GM12801 (cell line): ENCODE measurements around the gene PLA2R1.

Experiments
- CTCF ChIP-seq: IDR thresholded peaks from one replicate; pipeline ENCODE4 v1.5.1; 2011; ENCODE audit warnings: control low read depth; ENCODE audit not compliant: insufficient read length; ENCODE audit errors: extremely low read depth

The PLA2R1 gene

DNA sequence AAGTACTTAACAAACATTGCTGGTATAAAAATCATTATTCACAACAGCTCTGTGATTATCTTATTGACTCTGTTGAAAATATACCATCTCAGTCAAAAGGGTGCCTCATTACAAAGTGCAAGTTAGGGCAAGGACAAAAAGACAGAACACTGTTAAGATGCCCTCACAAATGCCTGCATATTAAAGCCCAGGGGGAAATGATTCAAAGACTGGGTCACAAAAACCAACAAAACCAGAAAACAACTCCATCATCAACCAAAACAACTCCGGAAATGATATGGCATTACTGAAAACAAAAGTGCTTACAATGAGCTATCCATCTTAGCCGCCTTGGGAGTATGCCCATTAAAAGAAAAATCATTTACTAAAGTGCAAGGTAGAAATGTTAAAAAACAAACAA is 9.9 kb downstream of the PLA2R1 start:
- no peak for TF ChIP-seq CTCF

- TF ChIP-seq CTCF = no peak
Measured at GRCh38 chr2:160051371-160051800, 11.0 kb downstream of the PLA2R1 start.

GRCh38 chr2:160050147-160050546 is 12.3 kb downstream of the PLA2R1 start:
- TF ChIP-seq CTCF = no peak

DNA sequence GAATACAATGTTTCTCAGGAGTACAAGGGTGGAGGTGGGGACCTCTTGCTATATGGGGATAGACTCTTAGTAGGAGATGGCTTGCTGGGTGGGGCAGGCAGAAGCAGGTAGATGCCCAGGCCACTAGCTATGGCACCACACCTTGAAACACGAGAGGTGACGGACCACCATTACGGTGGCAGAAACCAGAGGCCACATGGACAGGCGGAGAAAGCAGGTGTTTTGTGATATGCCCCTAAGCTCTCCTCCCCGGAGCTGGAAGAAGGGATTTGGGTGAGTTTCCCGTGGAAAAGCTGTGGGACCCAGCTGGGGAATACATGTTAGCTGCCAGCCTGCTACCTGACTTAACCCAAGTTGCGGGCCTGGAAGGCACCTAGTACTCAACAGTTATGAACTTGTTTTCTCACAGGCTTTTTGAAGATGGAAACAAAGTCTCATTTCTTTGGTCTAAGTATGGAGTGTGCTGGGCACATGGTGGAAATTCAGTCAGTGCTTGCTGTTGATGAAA is 16.7 kb downstream of the PLA2R1 start:
- no peak for TF ChIP-seq CTCF

DNA sequence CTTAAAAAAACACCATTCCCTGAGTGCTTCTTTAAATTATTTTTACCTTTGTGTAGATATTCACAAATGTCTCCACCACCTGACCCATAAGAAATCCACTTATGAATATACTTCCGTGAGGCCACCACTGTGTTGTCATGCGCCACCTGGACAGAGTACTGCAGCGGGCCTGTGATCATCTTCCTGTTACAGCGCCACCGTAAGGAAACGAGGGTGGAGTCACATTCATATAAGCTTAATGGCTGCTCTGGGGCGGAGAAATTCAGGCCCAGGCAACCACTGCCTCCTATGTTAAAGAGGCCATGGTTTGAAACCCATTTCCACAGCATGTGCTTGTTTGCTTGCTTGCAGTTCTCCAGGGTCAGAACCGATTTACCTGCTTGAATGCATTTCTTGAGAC is 17.7 kb downstream of the PLA2R1 start:
- TF ChIP-seq CTCF = no peak

DNA sequence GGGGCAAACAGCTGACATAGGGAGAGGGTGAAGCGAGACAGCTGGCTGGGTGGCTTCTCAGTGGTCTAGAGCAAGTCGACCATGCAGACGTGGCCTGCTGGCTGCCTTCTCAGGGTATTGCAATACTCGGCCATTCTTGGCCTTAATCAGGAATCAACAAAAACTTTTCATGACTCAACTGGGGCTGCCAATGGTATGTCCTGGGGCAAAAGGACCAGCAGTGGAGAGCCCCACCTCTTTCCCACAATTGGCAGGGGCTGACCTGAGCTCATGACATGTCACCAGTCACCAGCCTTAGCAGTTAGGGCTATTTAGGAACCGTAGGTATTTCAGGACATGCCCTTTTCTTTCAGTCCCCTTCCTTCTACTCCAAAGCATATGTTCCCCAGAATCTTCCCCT is 19.1 kb downstream of the PLA2R1 start:
- TF ChIP-seq CTCF = no peak

- no peak for TF ChIP-seq CTCF
Measured at GRCh38 chr2:160042054-160042453, 20.4 kb downstream of the PLA2R1 start.

- no peak for TF ChIP-seq CTCF
Measured at GRCh38 chr2:160041091-160041490, 21.3 kb downstream of the PLA2R1 start.
